H9 (cell line): ENCODE data around the gene CLEC16A. TPM values are rescaled to one million over a fixed set of nuclear protein-coding genes. Genes with fewer than 3 reads are reported as not detected.
A peak's percentile ranks its signal among the peaks of the same experiment; 100 is the strongest.

Source experiments
- DNase-seq: peaks from one replicate; pipeline ENCODE4 v3.0.0-alpha.2; 2017
- H2AFZ ChIP-seq: one replicate; pipeline ENCODE4 v1.6.1; 2013; ENCODE audit warnings: mild to moderate bottlenecking, low read length, control low read depth, moderate library complexity
- H2AK5ac ChIP-seq: 2 replicates; pipeline ENCODE4 v1.6.1; 2013; ENCODE audit warnings: low read length, control low read depth, mixed read lengths; ENCODE audit not compliant: insufficient read length
- H2BK120ac ChIP-seq: one replicate; pipeline ENCODE4 v1.6.1; 2013; ENCODE audit warnings: low read depth, mild to moderate bottlenecking, low read length, control low read depth, inconsistent platforms; ENCODE audit not compliant: poor library complexity, severe bottlenecking
- H2BK12ac ChIP-seq: 2 replicates; pipeline ENCODE4 v1.6.1; 2013; ENCODE audit warnings: low read length, control low read depth, mixed read lengths, low read depth; ENCODE audit not compliant: insufficient read length
- H2BK15ac ChIP-seq: 2 replicates; pipeline ENCODE4 v1.6.1; 2013; ENCODE audit warnings: low read depth, low read length, control low read depth
- H2BK20ac ChIP-seq: one replicate; pipeline ENCODE4 v1.6.1; 2013; ENCODE audit warnings: low read depth, mild to moderate bottlenecking, low read length, control low read depth, inconsistent platforms; ENCODE audit not compliant: poor library complexity, severe bottlenecking
- H2BK5ac ChIP-seq: 2 replicates; pipeline ENCODE4 v1.6.1; 2013; ENCODE audit warnings: low read length, control low read depth, mixed read lengths; ENCODE audit not compliant: insufficient read length
- H3K14ac ChIP-seq: 2 replicates; pipeline ENCODE4 v1.6.1; 2013; ENCODE audit warnings: low read length, control low read depth; ENCODE audit not compliant: insufficient read depth
- H3K18ac ChIP-seq: 2 replicates; pipeline ENCODE4 v1.6.1; 2013; ENCODE audit warnings: low read depth, mild to moderate bottlenecking, mixed read lengths, low read length, control low read depth; ENCODE audit not compliant: insufficient read length
- H3K23ac ChIP-seq: 2 replicates; pipeline ENCODE4 v1.6.1; 2013; ENCODE audit warnings: low read length, control low read depth, mixed read lengths, low read depth; ENCODE audit not compliant: insufficient read length
- H3K23me2 ChIP-seq: 2 replicates; pipeline ENCODE4 v1.6.1; 2013; ENCODE audit warnings: low read depth, mild to moderate bottlenecking, mixed read lengths, low read length, control low read depth; ENCODE audit not compliant: insufficient read length, poor library complexity, severe bottlenecking
- H3K27ac ChIP-seq: 2 replicates; pipeline ENCODE4 v1.5.1; 2013; ENCODE audit warnings: low read length, control low read depth, mixed read lengths, low read depth; ENCODE audit not compliant: insufficient read length
- H3K27me3 ChIP-seq: 2 replicates; pipeline ENCODE4 v1.6.1; 2013; ENCODE audit warnings: low read length, control low read depth, inconsistent platforms; ENCODE audit not compliant: insufficient read depth
- H3K4ac ChIP-seq: 2 replicates; pipeline ENCODE4 v1.6.1; 2013; ENCODE audit warnings: low read depth, mild to moderate bottlenecking, control low read depth, inconsistent platforms, low read length, moderate library complexity
- H3K4me1 ChIP-seq: 2 replicates; pipeline ENCODE4 v1.6.1; 2013; ENCODE audit warnings: low read length, control low read depth, inconsistent platforms; ENCODE audit not compliant: insufficient read depth
- H3K4me2 ChIP-seq: 2 replicates; pipeline ENCODE4 v1.6.1; 2013; ENCODE audit warnings: low read length, control low read depth, mixed read lengths; ENCODE audit not compliant: insufficient read length, insufficient read depth
- H3K56ac ChIP-seq: 2 replicates; pipeline ENCODE4 v1.6.1; 2013; ENCODE audit warnings: low read depth, mild to moderate bottlenecking, mixed read lengths, low read length, control low read depth; ENCODE audit not compliant: insufficient read length
- H3K79me1 ChIP-seq: 2 replicates; pipeline ENCODE4 v1.6.1; 2013; ENCODE audit warnings: low read depth, mild to moderate bottlenecking, moderate library complexity, low read length, control low read depth, inconsistent platforms; ENCODE audit not compliant: insufficient read depth, poor library complexity, severe bottlenecking
- H3K79me2 ChIP-seq: 2 replicates; pipeline ENCODE4 v1.6.1; 2013; ENCODE audit warnings: low read length, control low read depth, inconsistent platforms; ENCODE audit not compliant: insufficient read depth
- H3K9ac ChIP-seq: 2 replicates; pipeline ENCODE4 v1.6.1; 2013; ENCODE audit warnings: low read length, control low read depth, mixed read lengths; ENCODE audit not compliant: insufficient read length; ENCODE audit errors: extremely low read depth
- H3K9me3 ChIP-seq: one replicate; pipeline ENCODE4 v1.6.1; 2013; ENCODE audit warnings: low read depth, low read length, inconsistent platforms; ENCODE audit not compliant: control insufficient read depth
- H3T11ph ChIP-seq: one replicate; pipeline ENCODE4 v1.6.1; 2013; ENCODE audit warnings: mild to moderate bottlenecking, low read length, control low read depth, inconsistent platforms
- H4K20me1 ChIP-seq: one replicate; pipeline ENCODE4 v1.6.1; 2013; ENCODE audit not compliant: control insufficient read depth, insufficient read length, insufficient read depth
- H4K5ac ChIP-seq: 2 replicates; pipeline ENCODE4 v1.6.1; 2013; ENCODE audit warnings: low read depth, mild to moderate bottlenecking, mixed read lengths, low read length, control low read depth; ENCODE audit not compliant: insufficient read length
- H4K8ac ChIP-seq: replicated peaks from 2 replicates; pipeline ENCODE4 v1.6.1; 2013; ENCODE audit warnings: low read length, control low read depth, mixed read lengths, low read depth; ENCODE audit not compliant: insufficient read length
- H4K91ac ChIP-seq: 2 replicates; pipeline ENCODE4 v1.6.1; 2013; ENCODE audit warnings: low read depth, mild to moderate bottlenecking, moderate library complexity, mixed read lengths, low read length, control low read depth; ENCODE audit not compliant: insufficient read length
- H3K27ac Mint-ChIP-seq, 3 experiments: 2 replicates in 2 of 3; 3 replicates in 1 of 3; pipeline ENCODE4 v1.8.0; 2020 to 2021; ENCODE audit warnings: mixed read lengths in 3 of 3, mild to moderate bottlenecking in 1 of 3, moderate library complexity in 1 of 3
- H3K27me3 Mint-ChIP-seq: 2 replicates; pipeline ENCODE4 v1.8.0; 2021; ENCODE audit warnings: low read depth, mild to moderate bottlenecking, moderate library complexity, mixed read lengths
- H3K36me3 Mint-ChIP-seq, 3 experiments: 2 replicates in 2 of 3; 3 replicates in 1 of 3; pipeline ENCODE4 v1.8.0; 2020 to 2021; ENCODE audit warnings: low read depth in 3 of 3, mixed read lengths in 3 of 3; ENCODE audit not compliant: insufficient read depth in 1 of 3
- H3K4me1 Mint-ChIP-seq, 2 experiments: 2 replicates each; pipeline ENCODE4 v1.8.0; 2020; ENCODE audit warnings: mixed read lengths in 2 of 2
- H3K4me3 Mint-ChIP-seq, 2 experiments: 2 replicates in 1 of 2; 3 replicates in 1 of 2; pipeline ENCODE4 v1.8.0; 2020 to 2021; ENCODE audit warnings: mild to moderate bottlenecking in 2 of 2, mixed read lengths in 2 of 2, moderate library complexity in 1 of 2
- H3K9me3 Mint-ChIP-seq, 2 experiments: 2 replicates in 1 of 2; 3 replicates in 1 of 2; pipeline ENCODE4 v1.8.0; 2020; ENCODE audit warnings: mild to moderate bottlenecking in 2 of 2, mixed read lengths in 2 of 2, moderate library complexity in 1 of 2
- CTCF ChIP-seq: fragments of 200-600 bp; sonication (generic); conservative IDR thresholded peaks from 3 replicates; pipeline ENCODE4 v1.8.0; 2021; ENCODE audit warnings: antibody characterized with exemption, mild to moderate bottlenecking
- WGBS: extraction: QIAGEN DNeasy Blood & Tissue Kit; methylation state at CpG from one replicate; pipeline ENCODE4 v1.1.7; 2013; ENCODE audit warnings: missing lambda C conversion rate, low lambda C conversion rate, mixed read lengths; ENCODE audit not compliant: insufficient read length; ENCODE audit errors: extremely low coverage; 5-methylcytosine and 5-hydroxymethylcytosine counted together
- total RNA-seq: library from RNA; stranded (reverse); gene quantifications from 2 replicates; pipeline ENCODE4 v1.2.1, GENCODE V29; 2021

The CLEC16A gene
- total RNA-seq, 1 experiment from 2014 or later: 15.2 TPM

DNA sequence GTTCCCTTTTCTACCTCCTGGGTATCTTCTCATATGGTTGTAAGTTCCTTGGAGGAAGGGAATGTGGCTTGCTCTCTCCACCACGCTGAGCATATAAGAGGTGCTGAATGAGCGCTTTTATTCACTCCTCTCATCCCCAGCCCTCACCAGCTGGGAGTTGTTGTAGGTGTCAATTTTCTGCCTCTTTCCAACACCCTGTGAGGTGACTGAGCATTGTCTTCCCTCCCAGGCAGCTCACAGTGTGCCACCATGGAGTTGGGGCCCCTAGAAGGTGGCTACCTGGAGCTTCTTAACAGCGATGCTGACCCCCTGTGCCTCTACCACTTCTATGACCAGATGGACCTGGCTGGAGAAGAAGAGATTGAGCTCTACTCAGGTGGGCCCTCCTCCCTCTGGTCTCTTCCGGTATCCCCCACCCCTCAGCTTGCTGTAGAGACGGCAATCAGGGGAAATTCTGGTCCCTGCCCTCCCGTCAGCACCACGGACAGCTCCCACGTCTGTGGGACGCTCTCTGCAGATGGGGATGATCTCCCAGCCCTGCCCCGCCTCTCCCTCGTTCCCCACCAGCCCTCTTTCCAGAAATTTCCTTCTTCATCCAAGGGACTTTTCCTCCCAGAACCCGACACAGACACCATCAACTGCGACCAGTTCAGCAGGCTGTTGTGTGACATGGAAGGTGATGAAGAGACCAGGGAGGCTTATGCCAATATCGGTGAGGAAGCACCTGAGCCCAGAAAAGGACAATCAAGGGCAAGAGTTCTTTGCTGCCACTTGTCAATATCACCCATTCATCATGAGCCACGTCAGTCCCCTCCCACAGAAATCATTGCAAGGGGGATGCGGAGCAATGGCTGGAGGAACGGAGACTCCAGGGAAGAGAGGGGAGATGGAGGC lies 49.1 kb upstream of the CLEC16A start:
- peak overlapping the region in 1 of 2 experiments; percentile 18; a peak in 1 of 5 replicates for H3K4me3 Mint-ChIP-seq

More for the DNA sequence above, 49.1 kb upstream of the CLEC16A start:
- H2BK20ac ChIP-seq: no peak overlapping the region
- H3K18ac ChIP-seq: no peak overlapping the region
- no peak overlapping the region for H3K23ac ChIP-seq
- no peaks in the 10 kb centered on the region; the same call in 1 of the 2 replicates for H3K4me1 ChIP-seq
- H3K9me3 ChIP-seq: no peaks in the 10 kb centered on the region
- Mint-ChIP-seq H3K27me3 (peaks cover 18% of the 10 kb centered on the region), H3K4me1 (peaks cover 11 to 17% of the 10 kb centered on the region in 2 experiments), H3K9me3 (no peaks in the 10 kb centered on the region), H3K27ac (peak overlapping the region in 1 of 3 experiments; percentile 28; a peak in 2 of 7 replicates), H3K36me3 (no peaks in the 10 kb centered on the region)
- TF ChIP-seq CTCF: no peak
- H3K79me2 ChIP-seq: no peaks in the 10 kb centered on the region
- no peak overlapping the region for H3T11ph ChIP-seq
- no peak overlapping the region for H2AK5ac ChIP-seq
- no peak overlapping the region for H2AFZ ChIP-seq
- no peak overlapping the region for H4K5ac ChIP-seq
- H3K23me2 ChIP-seq: no peaks in the 10 kb centered on the region
- H3K4me2 ChIP-seq: no peak overlapping the region
- H2BK120ac ChIP-seq: no peak overlapping the region
- no peak overlapping the region for H2BK12ac ChIP-seq
- no peak overlapping the region; the same call in 1 of the 2 replicates for H2BK15ac ChIP-seq
- H3K79me1 ChIP-seq: no peaks in the 10 kb centered on the region
- H3K9ac ChIP-seq: no peak overlapping the region
- H2BK5ac ChIP-seq: no peak overlapping the region
- H3K27me3 ChIP-seq: no peaks in the 10 kb centered on the region
- no peak overlapping the region for H4K91ac ChIP-seq
- peak; percentile 85 for DNase-seq
- no peak overlapping the region for H4K8ac ChIP-seq
- H3K56ac ChIP-seq: no peak overlapping the region
- H4K20me1 ChIP-seq: peaks cover 2% of the 10 kb centered on the region
- H3K4ac ChIP-seq: no peak overlapping the region
- H3K27ac ChIP-seq: no peak overlapping the region
- WGBS: no CpG with 5 or more reads among the region's 17 CpGs
- no peak overlapping the region for H3K14ac ChIP-seq
